A673 (cell line): ENCODE results near the gene SLC25A26. TPM values are rescaled to one million over a fixed set of nuclear protein-coding genes. Genes with fewer than 3 reads are reported as not detected.

Source experiments
- BruUV-seq: library from RNA; stranded (reverse); fragments of 400-500 nt; replicated peaks from 2 replicates; lab custom pipeline; 2021; lab: Mats Ljungman, UMichigan
- CTCF ChIA-PET: fragments of 300-600 bp; sonication (Branson Sonifier 250); formaldehyde crosslinking; loops from one replicate; lab custom pipeline; 2022; ENCODE audit warnings: antibody characterized with exemption; lab: Charles Lee
- POLR2A ChIA-PET: fragments of 300-600 bp; sonication (Branson Sonifier 250); formaldehyde crosslinking; loops from one replicate; lab custom pipeline; 2022; ENCODE audit warnings: antibody characterized with exemption; ENCODE audit not compliant: low non-redundant PET; lab: Charles Lee
- DNase-seq: peaks from one replicate; pipeline ENCODE4 v3.0.0-alpha.2; 2015; ENCODE audit warnings: low spot score
- H3K27ac ChIP-seq: fragments of 200-600 bp; sonication (generic); 2 replicates; pipeline ENCODE4 v1.5.1; 2016; ENCODE audit warnings: mixed run types, low read depth, mild to moderate bottlenecking, mixed read lengths, antibody characterized with exemption, low read length; ENCODE audit not compliant: poor library complexity, severe bottlenecking
- H3K27me3 ChIP-seq: fragments of 200-600 bp; sonication (generic); replicated peaks from 2 replicates; pipeline ENCODE4 v1.6.1; 2017; ENCODE audit warnings: mixed run types, low read depth, mild to moderate bottlenecking, mixed read lengths, antibody characterized with exemption, low read length; ENCODE audit not compliant: insufficient read depth, poor library complexity
- H3K36me3 ChIP-seq: fragments of 200-600 bp; sonication (generic); 2 replicates; pipeline ENCODE4 v1.6.1; 2016; ENCODE audit warnings: mixed run types, mild to moderate bottlenecking, mixed read lengths, antibody characterized with exemption, low read length; ENCODE audit not compliant: insufficient read depth, poor library complexity, severe bottlenecking
- H3K4me1 ChIP-seq: fragments of 200-600 bp; sonication (generic); 2 replicates; pipeline ENCODE4 v1.6.1; 2017; ENCODE audit warnings: mixed run types, mild to moderate bottlenecking, mixed read lengths, antibody characterized with exemption, low read length; ENCODE audit not compliant: insufficient read depth, poor library complexity, severe bottlenecking
- H3K4me3 ChIP-seq: fragments of 200-600 bp; sonication (generic); 2 replicates; pipeline ENCODE4 v1.5.1; 2016; ENCODE audit warnings: low read depth, mixed run types, mild to moderate bottlenecking, mixed read lengths, low read length; ENCODE audit not compliant: poor library complexity, severe bottlenecking
- H3K9me3 ChIP-seq: fragments of 200-600 bp; sonication (generic); 2 replicates; pipeline ENCODE4 v1.6.1; 2016; ENCODE audit warnings: mixed run types, low read depth, mild to moderate bottlenecking, mixed read lengths, antibody characterized with exemption, low read length; ENCODE audit not compliant: poor library complexity, severe bottlenecking
- CTCF ChIP-seq: fragments of 300-800, 200-600 bp; sonication (generic); conservative IDR thresholded peaks from 2 replicates; pipeline ENCODE4 v1.5.1; 2017; ENCODE audit warnings: low read depth, mild to moderate bottlenecking, antibody characterized with exemption, low read length, moderate library complexity, mixed read lengths
- EZH2 ChIP-seq: fragments of 200-600 bp; sonication (generic); IDR thresholded peaks from 2 replicates; pipeline ENCODE4 v1.6.1; 2017; ENCODE audit warnings: borderline replicate concordance, low read depth, mild to moderate bottlenecking, mixed read lengths, antibody characterized with exemption, low read length; ENCODE audit not compliant: poor library complexity, severe bottlenecking
- intact Hi-C: fragments of 100-400 bp; cut with micrococcal nuclease; formaldehyde crosslinking; loops from one replicate; pipeline ENCODE4 v1.10.0; 2022; ENCODE audit not compliant: unreplicated experiment
- total RNA-seq: library from RNA; stranded (reverse); gene quantifications from 2 replicates; pipeline ENCODE4 v1.2.3, GENCODE V29; 2021

Gene SLC25A26
- total RNA-seq, 1 experiment from 2014 or later = 8.9 TPM

- H3K4me3 ChIP-seq = no peak overlapping the region
- BruUV-seq = no TSS peak
- ChIA-PET POLR2A (no interaction called here), CTCF (no interaction called here)
- no peaks in the 10 kb centered on the region for H3K36me3 ChIP-seq
- no peak for TF ChIP-seq CTCF
- no peak for TF ChIP-seq EZH2
- no peak for DNase-seq
- no peaks in the 10 kb centered on the region for H3K4me1 ChIP-seq
- H3K27ac ChIP-seq = no peak overlapping the region
- no peaks in the 10 kb centered on the region for H3K9me3 ChIP-seq
- no peaks in the 10 kb centered on the region for H3K27me3 ChIP-seq
- intact Hi-C loops = no loop called here
These were observed 20.7 kb downstream of the SLC25A26 start for GRCh38 chr3:66241466-66241865.

- TF ChIP-seq CTCF (no peak), EZH2 (no peak)
- DNase-seq = no peak
- BruUV-seq = no TSS peak
- no peak overlapping the region for H3K27ac ChIP-seq
- ChIA-PET CTCF (interaction anchor here (0.6 kb wide), 1 partner anchor 10 kb away, joined by 3 read pairs; no protein-coding TSS in a partner anchor), POLR2A (no interaction called here)
- H3K27me3 ChIP-seq = no peaks in the 10 kb centered on the region
- no peak overlapping the region for H3K4me3 ChIP-seq
- no peaks in the 10 kb centered on the region for H3K36me3 ChIP-seq
- no peaks in the 10 kb centered on the region for H3K9me3 ChIP-seq
- H3K4me1 ChIP-seq = no peaks in the 10 kb centered on the region
- intact Hi-C loops = no loop called here
These were observed 22.1 kb downstream of the SLC25A26 start for GRCh38 chr3:66242788-66243464.

GRCh38 chr3:66248641-66249040, 27.8 kb downstream of the SLC25A26 start:
- no peak for DNase-seq
- Histone ChIP-seq H3K27me3 (no peaks in the 10 kb centered on the region), H3K9me3 (no peaks in the 10 kb centered on the region), H3K27ac (no peak overlapping the region), H3K4me1 (no peaks in the 10 kb centered on the region), H3K36me3 (no peaks in the 10 kb centered on the region), H3K4me3 (no peak overlapping the region)
- TF ChIP-seq CTCF = no peak
- no peak for TF ChIP-seq EZH2
- ChIA-PET POLR2A (no interaction called here), CTCF (no interaction called here)
- intact Hi-C loops = no loop called here
- BruUV-seq = no TSS peak
